Lower leg skin (tissue), 3 donors: Measurements from ENCODE around the gene SVIL.

Experiments
- CTCF ChIP-seq, 3 donors: fragments of 450-650 bp; IDR thresholded peaks; one replicate each; pipeline ENCODE4 v1.5.1; 2016; ENCODE audit warnings: antibody characterized with exemption in 3 of 3, mild to moderate bottlenecking in 3 of 3, moderate library complexity in 2 of 3
- POLR2A ChIP-seq, 2 donors: fragments of 450-650 bp; IDR thresholded peaks; one replicate each; pipeline ENCODE4 v1.6.1; 2016 to 2017; ENCODE audit warnings: antibody characterized with exemption in 2 of 2, mild to moderate bottlenecking in 1 of 2, moderate library complexity in 1 of 2

GRCh38 chr10:29595146-29595545 is 39.6 kb downstream of the SVIL start:
- TF ChIP-seq CTCF (IDR thresholded peaks at IDR 0.05) (no peak), POLR2A (IDR thresholded peaks at IDR 0.05) (no peak)
